Uterus (tissue), 4 donors: ENCODE data around the gene HRH2. TPM values are rescaled to one million over a fixed set of nuclear protein-coding genes. Genes with fewer than 3 reads are reported as not detected.

Experiments
- DNase-seq, 2 donors: peaks; one replicate each; pipeline ENCODE4 v3.0.0-alpha.2; 2019 to 2020
- H3K27ac ChIP-seq, 2 donors: fragments of 200-600 bp; sonication (generic); 1 replicate in 1 of 2; 2 replicates in 1 of 2; pipeline ENCODE4 v1.5.1; 2016 to 2018
- H3K27me3 ChIP-seq, 2 donors: fragments of 200-600 bp; sonication (generic); one replicate each; pipeline ENCODE4 v1.5.1; 2018 to 2019; ENCODE audit warnings: control low read depth in 1 of 2
- H3K36me3 ChIP-seq, 2 donors: fragments of 200-600 bp; sonication (generic); one replicate each; pipeline ENCODE4 v1.5.1; 2019; ENCODE audit warnings: control low read depth in 1 of 2
- H3K4me1 ChIP-seq, 2 donors: fragments of 200-600 bp; sonication (generic); one replicate each; pipeline ENCODE4 v1.5.1; 2018 to 2019; ENCODE audit warnings: control low read depth in 1 of 2
- H3K4me3 ChIP-seq, 2 donors: fragments of 200-600 bp; sonication (generic); 1 replicate in 1 of 2; 2 replicates in 1 of 2; pipeline ENCODE4 v1.5.1; 2018 to 2019; ENCODE audit warnings: mild to moderate bottlenecking in 1 of 2
- H3K9me3 ChIP-seq, 2 donors: fragments of 200-600 bp; sonication (generic); one replicate each; pipeline ENCODE4 v1.5.1; 2019; ENCODE audit warnings: control low read depth in 1 of 2
- POLR2A ChIP-seq, 2 donors: fragments of 450-650 bp; IDR thresholded peaks; one replicate each; pipeline ENCODE4 v1.6.1; 2016; ENCODE audit warnings: antibody characterized with exemption in 2 of 2, mild to moderate bottlenecking in 1 of 2, moderate library complexity in 1 of 2
- intact Hi-C: fragments of 100-400 bp; cut with DNase I; formaldehyde crosslinking; loops from one replicate; pipeline ENCODE4 v1.15.1; 2023; ENCODE audit warnings: low total_unique reads
- total RNA-seq, 4 donors: library from RNA; depleted of rRNA in 3 of 4; stranded (reverse); fragments of >200 nt in 3 of 4; gene quantifications; one replicate each; pipeline versions ENCODE4 v1.1.0 to v1.2.4, GENCODE V29; 2014 to 2023
- TF ChIP-seq, protein P1 (sequence below), 4 experiments: fragments of 200-600 bp in 2 of 4; fragments of 450-650 bp in 2 of 4; sonication (generic) in 2 of 4; IDR thresholded peaks; one replicate each; pipeline ENCODE4 v1.5.1; 2016 to 2019; ENCODE audit warnings: antibody characterized with exemption in 4 of 4, mild to moderate bottlenecking in 2 of 4, moderate library complexity in 1 of 4
- donor health status: DM: yes; HTN: yes; CAD: no.

HRH2 gene
- total RNA-seq, 4 donors from 2014 or later, result 0.51 to 4.4 (median 4.1) TPM; not detected in 1

DNA sequence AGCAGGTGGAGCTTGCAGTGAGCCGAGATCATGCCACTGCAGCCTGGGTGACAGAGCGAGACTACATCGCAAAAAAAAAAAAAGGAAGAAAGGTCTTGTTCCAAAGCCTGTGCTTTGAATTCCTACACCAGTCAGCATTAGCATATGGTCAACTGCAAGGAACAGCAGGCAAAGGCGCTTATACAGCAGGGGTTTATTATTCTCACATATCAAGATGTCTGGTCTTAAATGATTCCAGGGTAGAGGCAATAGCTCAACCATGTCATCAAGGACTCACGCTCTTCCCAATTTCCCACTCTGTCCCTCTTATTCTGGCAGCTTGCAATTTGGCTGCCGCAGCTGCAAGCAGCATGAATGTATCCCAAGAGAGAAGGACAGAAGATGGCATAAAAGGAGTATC is 28.6 kb upstream of the HRH2 start:
- H3K27ac ChIP-seq, result no peak overlapping the region
- no peaks in the 10 kb centered on the region for H3K4me1 ChIP-seq
- H3K36me3 ChIP-seq, result no peaks in the 10 kb centered on the region
- H3K9me3 ChIP-seq, result no peaks in the 10 kb centered on the region
- H3K27me3 ChIP-seq, result no peaks in the 10 kb centered on the region
- no peak for DNase-seq
- H3K4me3 ChIP-seq, result no peak overlapping the region
- intact Hi-C loops, result no loop called here
- TF ChIP-seq, protein P1, sequence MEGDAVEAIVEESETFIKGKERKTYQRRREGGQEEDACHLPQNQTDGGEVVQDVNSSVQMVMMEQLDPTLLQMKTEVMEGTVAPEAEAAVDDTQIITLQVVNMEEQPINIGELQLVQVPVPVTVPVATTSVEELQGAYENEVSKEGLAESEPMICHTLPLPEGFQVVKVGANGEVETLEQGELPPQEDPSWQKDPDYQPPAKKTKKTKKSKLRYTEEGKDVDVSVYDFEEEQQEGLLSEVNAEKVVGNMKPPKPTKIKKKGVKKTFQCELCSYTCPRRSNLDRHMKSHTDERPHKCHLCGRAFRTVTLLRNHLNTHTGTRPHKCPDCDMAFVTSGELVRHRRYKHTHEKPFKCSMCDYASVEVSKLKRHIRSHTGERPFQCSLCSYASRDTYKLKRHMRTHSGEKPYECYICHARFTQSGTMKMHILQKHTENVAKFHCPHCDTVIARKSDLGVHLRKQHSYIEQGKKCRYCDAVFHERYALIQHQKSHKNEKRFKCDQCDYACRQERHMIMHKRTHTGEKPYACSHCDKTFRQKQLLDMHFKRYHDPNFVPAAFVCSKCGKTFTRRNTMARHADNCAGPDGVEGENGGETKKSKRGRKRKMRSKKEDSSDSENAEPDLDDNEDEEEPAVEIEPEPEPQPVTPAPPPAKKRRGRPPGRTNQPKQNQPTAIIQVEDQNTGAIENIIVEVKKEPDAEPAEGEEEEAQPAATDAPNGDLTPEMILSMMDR (IDR thresholded peaks at IDR 0.05), result no peak
- TF ChIP-seq POLR2A (IDR thresholded peaks at IDR 0.05), result no peak

GRCh38 chr5:175629793-175630192 is 28.1 kb upstream of the HRH2 start:
- Histone ChIP-seq H3K27ac (no peak overlapping the region), H3K36me3 (no peaks in the 10 kb centered on the region), H3K9me3 (no peaks in the 10 kb centered on the region), H3K4me1 (no peaks in the 10 kb centered on the region), H3K27me3 (no peaks in the 10 kb centered on the region), H3K4me3 (no peak overlapping the region)
- TF ChIP-seq, protein P1 (IDR thresholded peaks at IDR 0.05), result no peak
- no peak for TF ChIP-seq POLR2A (IDR thresholded peaks at IDR 0.05)
- DNase-seq, result no peak
- intact Hi-C loops, result no loop called here

GRCh38 chr5:175635854-175636584 is 21.9 kb upstream of the HRH2 start:
- Histone ChIP-seq H3K9me3 (no peaks in the 10 kb centered on the region), H3K27ac (no peak overlapping the region), H3K27me3 (no peaks in the 10 kb centered on the region), H3K4me1 (no peaks in the 10 kb centered on the region), H3K36me3 (no peaks in the 10 kb centered on the region), H3K4me3 (no peak overlapping the region)
- intact Hi-C loops, result no loop called here
- no peak for DNase-seq
- no peak for TF ChIP-seq POLR2A (IDR thresholded peaks at IDR 0.05)
- TF ChIP-seq, protein P1 (IDR thresholded peaks at IDR 0.05), result no peak

DNA sequence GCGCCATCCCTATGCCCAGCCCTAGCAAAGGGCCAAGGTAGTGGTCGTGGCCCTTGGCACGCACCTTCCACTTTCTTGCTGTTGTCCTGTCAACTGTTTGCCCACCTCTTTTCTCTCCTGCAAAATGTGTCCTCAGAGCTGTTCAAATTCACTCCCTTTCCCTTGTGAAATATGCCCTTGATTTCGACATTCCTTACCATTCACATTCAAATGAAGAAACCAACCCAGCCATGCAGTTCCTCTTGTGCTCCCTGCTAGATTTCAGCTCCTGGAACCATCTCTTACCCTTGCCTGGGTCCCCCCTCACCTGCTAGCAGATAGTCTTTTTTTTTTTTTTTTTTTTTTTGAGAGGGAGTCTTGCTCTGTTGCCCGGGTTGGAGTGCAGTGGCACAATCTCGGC is 19.6 kb upstream of the HRH2 start:
- Histone ChIP-seq H3K27ac (no peak overlapping the region), H3K4me3 (no peak overlapping the region), H3K36me3 (no peaks in the 10 kb centered on the region), H3K4me1 (no peaks in the 10 kb centered on the region), H3K27me3 (no peaks in the 10 kb centered on the region), H3K9me3 (no peaks in the 10 kb centered on the region)
- intact Hi-C loops, result no loop called here
- TF ChIP-seq POLR2A (IDR thresholded peaks at IDR 0.05), result no peak
- TF ChIP-seq, protein P1 (IDR thresholded peaks at IDR 0.05), result no peak
- no peak for DNase-seq

GRCh38 chr5:175640106-175640775 is 17.6 kb upstream of the HRH2 start:
- no peaks in the 10 kb centered on the region for H3K9me3 ChIP-seq
- intact Hi-C loops, result no loop called here
- H3K4me1 ChIP-seq, result no peaks in the 10 kb centered on the region
- H3K27ac ChIP-seq, result no peak overlapping the region
- H3K4me3 ChIP-seq, result no peak overlapping the region
- H3K36me3 ChIP-seq, result no peaks in the 10 kb centered on the region
- no peaks in the 10 kb centered on the region for H3K27me3 ChIP-seq
- no peak for TF ChIP-seq POLR2A (IDR thresholded peaks at IDR 0.05)
- TF ChIP-seq, protein P1 (IDR thresholded peaks at IDR 0.05), result no peak
- DNase-seq, result no peak
